Measurements from ENCODE around the gene PTPN14.

Gene PTPN14

GRCh38 chr1:214469290-214469689 is 82.1 kb downstream of the PTPN14 start:
- no peaks in the 10 kb centered on the region for H3K9me3 Mint-ChIP-seq
- no peaks in the 10 kb centered on the region for H3K4me1 Mint-ChIP-seq
- no peak for ATAC-seq
- H3K36me3 Mint-ChIP-seq: no peaks in the 10 kb centered on the region
- H3K4me3 Mint-ChIP-seq: no peak overlapping the region
- H3K27me3 Mint-ChIP-seq: peaks cover 28% of the 10 kb centered on the region
- H3K27ac Mint-ChIP-seq: no peak overlapping the region

- H3K27me3 Mint-ChIP-seq: peaks cover 23% of the 10 kb centered on the region
- H3K36me3 Mint-ChIP-seq: no peaks in the 10 kb centered on the region
- no peak overlapping the region for H3K27ac Mint-ChIP-seq
- no peak overlapping the region for H3K4me3 Mint-ChIP-seq
- H3K9me3 Mint-ChIP-seq: no peaks in the 10 kb centered on the region
- no peak for ATAC-seq
- no peaks in the 10 kb centered on the region for H3K4me1 Mint-ChIP-seq
Measured at GRCh38 chr1:214467078-214467585, 84.3 kb downstream of the PTPN14 start.

- H3K27me3 Mint-ChIP-seq: peaks cover 19% of the 10 kb centered on the region
- ATAC-seq: no peak
- H3K4me1 Mint-ChIP-seq: no peaks in the 10 kb centered on the region
- no peaks in the 10 kb centered on the region for H3K9me3 Mint-ChIP-seq
- no peak overlapping the region for H3K27ac Mint-ChIP-seq
- H3K4me3 Mint-ChIP-seq: no peak overlapping the region
- H3K36me3 Mint-ChIP-seq: no peaks in the 10 kb centered on the region
Measured at GRCh38 chr1:214466403-214467077, 84.9 kb downstream of the PTPN14 start.

- Mint-ChIP-seq H3K36me3 (no peaks in the 10 kb centered on the region), H3K27me3 (peaks cover 19% of the 10 kb centered on the region), H3K4me3 (no peak overlapping the region), H3K27ac (no peak overlapping the region), H3K9me3 (no peaks in the 10 kb centered on the region), H3K4me1 (no peaks in the 10 kb centered on the region)
- no peak for ATAC-seq
Measured at GRCh38 chr1:214464445-214465287, 86.7 kb downstream of the PTPN14 start.

- peaks cover 13% of the 10 kb centered on the region for H3K27me3 Mint-ChIP-seq
- no peaks in the 10 kb centered on the region for H3K36me3 Mint-ChIP-seq
- no peak overlapping the region for H3K4me3 Mint-ChIP-seq
- ATAC-seq: no peak
- H3K9me3 Mint-ChIP-seq: no peaks in the 10 kb centered on the region
- no peak overlapping the region for H3K27ac Mint-ChIP-seq
- no peaks in the 10 kb centered on the region for H3K4me1 Mint-ChIP-seq
Measured at GRCh38 chr1:214463596-214463995, 87.8 kb downstream of the PTPN14 start.

GRCh38 chr1:214462882-214463281 is 88.5 kb downstream of the PTPN14 start:
- Mint-ChIP-seq H3K27ac (no peak overlapping the region), H3K9me3 (no peaks in the 10 kb centered on the region), H3K27me3 (peaks cover 6% of the 10 kb centered on the region), H3K36me3 (no peaks in the 10 kb centered on the region), H3K4me3 (no peak overlapping the region), H3K4me1 (no peaks in the 10 kb centered on the region)
- no peak for ATAC-seq

GRCh38 chr1:214461305-214461704 is 90.1 kb downstream of the PTPN14 start:
- Mint-ChIP-seq H3K9me3 (no peaks in the 10 kb centered on the region), H3K36me3 (no peaks in the 10 kb centered on the region), H3K27me3 (no peaks in the 10 kb centered on the region), H3K27ac (no peak overlapping the region), H3K4me3 (no peak overlapping the region), H3K4me1 (no peaks in the 10 kb centered on the region)
- ATAC-seq: no peak

- H3K4me3 Mint-ChIP-seq: no peak overlapping the region
- no peaks in the 10 kb centered on the region for H3K36me3 Mint-ChIP-seq
- H3K9me3 Mint-ChIP-seq: no peaks in the 10 kb centered on the region
- H3K27ac Mint-ChIP-seq: no peak overlapping the region
- H3K27me3 Mint-ChIP-seq: no peaks in the 10 kb centered on the region
- H3K4me1 Mint-ChIP-seq: no peaks in the 10 kb centered on the region
- no peak for ATAC-seq
Measured at GRCh38 chr1:214460304-214460916, 91.0 kb downstream of the PTPN14 start.

- Mint-ChIP-seq H3K9me3 (no peaks in the 10 kb centered on the region), H3K27me3 (no peaks in the 10 kb centered on the region), H3K4me1 (no peaks in the 10 kb centered on the region), H3K27ac (no peak overlapping the region), H3K36me3 (no peaks in the 10 kb centered on the region), H3K4me3 (no peak overlapping the region)
- no peak for ATAC-seq
Measured at GRCh38 chr1:214459895-214460294, 91.5 kb downstream of the PTPN14 start.

- H3K4me1 Mint-ChIP-seq: no peaks in the 10 kb centered on the region
- H3K4me3 Mint-ChIP-seq: no peak overlapping the region
- H3K27me3 Mint-ChIP-seq: no peaks in the 10 kb centered on the region
- H3K9me3 Mint-ChIP-seq: no peaks in the 10 kb centered on the region
- no peak overlapping the region for H3K27ac Mint-ChIP-seq
- ATAC-seq: no peak
- no peaks in the 10 kb centered on the region for H3K36me3 Mint-ChIP-seq
Measured at GRCh38 chr1:214458541-214458940, 92.9 kb downstream of the PTPN14 start.

- Mint-ChIP-seq H3K27me3 (no peaks in the 10 kb centered on the region), H3K4me1 (no peaks in the 10 kb centered on the region), H3K27ac (no peak overlapping the region), H3K9me3 (no peaks in the 10 kb centered on the region), H3K36me3 (no peaks in the 10 kb centered on the region), H3K4me3 (no peak overlapping the region)
- no peak for ATAC-seq
Measured at GRCh38 chr1:214455971-214456867, 95.2 kb downstream of the PTPN14 start.

GRCh38 chr1:214455479-214455878 is 95.9 kb downstream of the PTPN14 start:
- no peaks in the 10 kb centered on the region for H3K9me3 Mint-ChIP-seq
- H3K4me1 Mint-ChIP-seq: no peaks in the 10 kb centered on the region
- H3K27me3 Mint-ChIP-seq: no peaks in the 10 kb centered on the region
- H3K27ac Mint-ChIP-seq: no peak overlapping the region
- ATAC-seq: no peak
- H3K4me3 Mint-ChIP-seq: no peak overlapping the region
- H3K36me3 Mint-ChIP-seq: no peaks in the 10 kb centered on the region

- ATAC-seq: no peak
- H3K27me3 Mint-ChIP-seq: no peaks in the 10 kb centered on the region
- no peak overlapping the region for H3K27ac Mint-ChIP-seq
- no peaks in the 10 kb centered on the region for H3K9me3 Mint-ChIP-seq
- H3K36me3 Mint-ChIP-seq: no peaks in the 10 kb centered on the region
- H3K4me3 Mint-ChIP-seq: no peak overlapping the region
- no peaks in the 10 kb centered on the region for H3K4me1 Mint-ChIP-seq
Measured at GRCh38 chr1:214454569-214455396, 96.6 kb downstream of the PTPN14 start.

GRCh38 chr1:214453109-214453722 is 98.2 kb downstream of the PTPN14 start:
- Mint-ChIP-seq H3K4me1 (no peaks in the 10 kb centered on the region), H3K4me3 (no peak overlapping the region), H3K27me3 (no peaks in the 10 kb centered on the region), H3K27ac (no peak overlapping the region), H3K9me3 (no peaks in the 10 kb centered on the region), H3K36me3 (no peaks in the 10 kb centered on the region)
- no peak for ATAC-seq

All from stimulated activated memory B cell treated with anti-CD40 and anti-IgM and Interleukin-4, amounts not matched to agents 10 μg/mL and 1 μg/mL and 100 μg/mL, for 72 hours (primary cell).